ENCODE data around the gene RAB8B.

RAB8B gene

GRCh38 chr15:63185206-63185605, 4.2 kb upstream of the RAB8B start:
- no peak for DNase-seq (ENCODE audit: low spot score)

GRCh38 chr15:63186065-63186464, 3.3 kb upstream of the RAB8B start:
- DNase-seq (ENCODE audit: low spot score) = peak; percentile 56

- no peak for DNase-seq (ENCODE audit: low spot score)
These were observed 1.7 kb upstream of the RAB8B start for GRCh38 chr15:63187589-63188226.

- no peak for DNase-seq (ENCODE audit: low spot score)
These were observed 1.0 kb upstream of the RAB8B start for GRCh38 chr15:63188247-63188925.

GRCh38 chr15:63189941-63190768, 749 bp downstream of the RAB8B start:
- no peak for DNase-seq (ENCODE audit: low spot score)

- DNase-seq (ENCODE audit: low spot score) = no peak
These were observed 1.6 kb downstream of the RAB8B start for GRCh38 chr15:63190769-63191649.

- DNase-seq (ENCODE audit: low spot score) = no peak
These were observed 2.7 kb downstream of the RAB8B start for GRCh38 chr15:63191895-63192618.

- DNase-seq (ENCODE audit: low spot score) = no peak
These were observed 3.3 kb downstream of the RAB8B start for GRCh38 chr15:63192619-63193206.

- no peak for DNase-seq (ENCODE audit: low spot score)
These were observed 4.9 kb downstream of the RAB8B start for GRCh38 chr15:63194302-63194701.

GRCh38 chr15:63194880-63195568, 5.6 kb downstream of the RAB8B start:
- DNase-seq (ENCODE audit: low spot score) = no peak

- DNase-seq (ENCODE audit: low spot score) = no peak
These were observed 6.2 kb downstream of the RAB8B start for GRCh38 chr15:63195569-63196015.

GRCh38 chr15:63196842-63197241, 7.4 kb downstream of the RAB8B start:
- no peak for DNase-seq (ENCODE audit: low spot score)

- DNase-seq (ENCODE audit: low spot score) = no peak
These were observed 8.2 kb downstream of the RAB8B start for GRCh38 chr15:63197626-63198025.

- no peak for DNase-seq (ENCODE audit: low spot score)
These were observed 9.2 kb downstream of the RAB8B start for GRCh38 chr15:63198371-63199250.

GRCh38 chr15:63200464-63201249, 11.3 kb downstream of the RAB8B start:
- DNase-seq (ENCODE audit: low spot score) = no peak

GRCh38 chr15:63202861-63203260, 13.5 kb downstream of the RAB8B start:
- no peak for DNase-seq (ENCODE audit: low spot score)

GRCh38 chr15:63203451-63204090, 14.2 kb downstream of the RAB8B start:
- no peak for DNase-seq (ENCODE audit: low spot score)

GRCh38 chr15:63206079-63206478, 16.7 kb downstream of the RAB8B start:
- DNase-seq (ENCODE audit: low spot score) = no peak
